GM21447 (cell line): Measurements from ENCODE around the gene CPA2.

ENCODE experiments used
- ATAC-seq: cut with Tn5 transposase; IDR thresholded peaks from one replicate; pipeline ENCODE4 v1.9.1; 2021; ENCODE audit not compliant: unreplicated experiment

The CPA2 gene

DNA sequence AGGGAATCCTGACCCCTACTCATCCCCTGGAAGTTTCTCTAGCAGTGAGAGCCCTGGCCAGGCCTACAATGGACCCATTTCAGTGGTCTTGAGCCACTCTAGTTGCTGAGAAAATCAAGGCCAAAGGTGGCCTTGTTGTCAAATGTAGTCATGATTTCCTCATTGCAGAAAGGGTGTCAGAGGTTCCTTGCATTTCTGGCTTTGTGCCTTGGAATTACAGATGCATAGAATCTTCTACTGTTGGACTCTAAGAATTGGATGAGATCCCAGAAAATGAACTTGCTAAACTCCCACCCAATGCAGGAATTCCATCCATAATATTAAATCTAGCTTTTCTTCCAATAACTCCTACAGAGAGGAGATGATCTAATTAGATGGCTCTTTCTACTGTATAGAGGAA is 12.2 kb downstream of the CPA2 start:
- no peak for ATAC-seq

- no peak for ATAC-seq
Measured at GRCh38 chr7:130279286-130279685, 12.6 kb downstream of the CPA2 start.

DNA sequence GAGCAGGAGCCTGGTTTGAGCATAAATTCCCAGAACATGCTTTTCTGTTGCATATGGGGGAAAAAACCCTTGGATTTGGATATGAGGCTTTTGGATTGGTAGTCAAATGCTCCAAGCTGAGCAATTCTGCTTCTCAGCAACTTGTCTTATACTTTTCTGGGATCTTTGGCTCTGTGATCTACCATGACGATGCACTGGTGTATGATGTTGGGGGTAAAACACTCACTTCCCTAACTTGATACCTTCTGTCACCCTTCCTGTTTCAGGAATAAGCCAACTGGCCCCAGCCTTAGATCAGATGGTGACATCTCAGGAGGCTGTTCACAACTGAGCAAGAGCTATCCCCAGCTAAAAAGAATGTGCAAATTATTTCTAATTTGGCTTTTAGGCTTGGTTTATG is 13.2 kb downstream of the CPA2 start:
- no peak for ATAC-seq

- no peak for ATAC-seq
Measured at GRCh38 chr7:130281260-130281659, 14.6 kb downstream of the CPA2 start.

- no peak for ATAC-seq
Measured at GRCh38 chr7:130286881-130287280, 20.2 kb downstream of the CPA2 start.

- ATAC-seq = no peak
Measured at GRCh38 chr7:130288168-130288567, 21.5 kb downstream of the CPA2 start.

DNA sequence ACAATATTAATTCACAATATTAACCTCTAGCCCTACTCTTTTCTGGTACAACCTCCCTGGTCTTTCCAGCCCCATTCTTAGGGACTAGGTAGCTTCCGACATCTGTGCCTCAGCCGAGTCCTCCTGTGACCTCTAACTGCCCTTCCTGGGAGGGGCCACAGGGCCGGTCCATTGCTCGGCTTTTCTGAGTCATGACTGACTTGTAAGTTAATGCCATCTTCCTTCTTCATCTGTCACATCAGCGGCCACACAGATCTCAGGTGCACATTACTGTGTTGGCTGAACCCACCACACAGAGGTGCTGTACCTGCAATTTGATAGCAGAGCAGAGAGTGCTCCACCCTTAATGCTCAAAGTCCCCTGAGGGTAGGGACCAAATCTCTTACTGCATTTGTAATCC is 22.2 kb downstream of the CPA2 start:
- no peak for ATAC-seq

DNA sequence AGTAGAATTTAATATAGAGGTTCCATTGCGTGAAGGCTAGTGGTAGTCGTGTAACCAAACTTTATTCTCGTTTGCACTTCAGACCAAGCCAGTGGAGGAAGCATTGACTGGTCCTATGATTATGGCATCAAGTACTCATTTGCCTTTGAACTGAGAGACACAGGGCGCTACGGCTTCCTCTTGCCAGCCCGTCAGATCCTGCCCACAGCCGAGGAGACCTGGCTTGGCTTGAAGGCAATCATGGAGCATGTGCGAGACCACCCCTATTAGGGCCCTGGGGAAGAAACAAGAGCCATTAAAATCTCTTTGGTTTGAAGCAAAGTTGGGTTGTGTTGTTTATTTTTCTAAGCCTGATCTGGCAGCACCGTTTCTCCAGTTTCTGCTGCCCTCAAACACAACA is 22.8 kb downstream of the CPA2 start:
- no peak for ATAC-seq

DNA sequence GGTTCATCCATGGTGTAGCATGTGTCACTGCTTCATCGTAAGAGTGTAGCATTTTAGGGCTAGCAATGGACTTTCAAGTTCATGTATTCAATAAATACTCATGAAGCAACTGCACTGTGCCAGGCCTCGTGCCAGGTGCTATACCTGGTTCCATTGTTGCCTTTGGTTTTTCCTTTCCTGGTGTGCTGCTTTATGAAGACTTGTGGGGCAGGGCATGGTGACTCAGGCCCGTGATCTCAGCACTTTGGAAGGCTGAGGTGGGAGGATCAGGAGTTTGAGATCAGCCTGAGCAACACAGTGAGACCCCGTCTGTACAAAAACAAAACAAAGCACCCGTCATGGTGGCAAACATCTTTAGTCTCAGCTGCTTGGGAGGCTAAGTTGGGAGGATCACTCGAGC is 24.1 kb downstream of the CPA2 start:
- no peak for ATAC-seq

DNA sequence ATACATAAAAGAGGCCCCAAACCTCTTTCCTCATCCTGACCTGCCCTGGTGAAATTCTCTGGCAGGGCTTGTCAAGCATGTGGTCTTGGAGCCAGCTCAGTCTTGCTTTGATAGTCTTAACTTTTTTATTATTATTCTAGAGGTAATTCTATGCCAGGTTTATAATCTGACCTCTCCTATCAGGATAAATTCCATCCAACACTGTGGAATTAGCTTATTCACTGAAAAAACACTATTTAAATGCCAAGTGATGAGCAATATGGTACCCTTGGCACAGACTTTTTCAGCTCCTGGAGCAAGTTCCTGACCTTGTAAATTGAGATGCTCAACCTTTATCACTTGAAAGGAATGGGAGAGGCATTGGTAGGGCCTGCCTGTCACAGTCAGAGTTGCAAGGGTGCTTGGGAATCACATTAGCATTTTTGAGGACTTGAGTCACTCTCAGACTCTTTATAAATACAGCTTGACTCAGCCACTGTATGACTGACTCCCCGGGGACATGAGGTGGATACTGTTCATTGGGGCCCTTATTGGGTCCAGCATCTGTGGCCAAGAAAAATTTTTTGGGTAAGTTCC is 26.1 kb downstream of the CPA2 start, which contains the start of gene CPA4:
Gene CPA4 (plus strand): TSS at position 480 of the 576 bp plus-strand sequence. CDS start 20 bp downstream, at position 500.
- no peak for ATAC-seq

GRCh38 chr7:130293521-130293920 is 26.9 kb downstream of the CPA2 start:
- ATAC-seq = no peak

DNA sequence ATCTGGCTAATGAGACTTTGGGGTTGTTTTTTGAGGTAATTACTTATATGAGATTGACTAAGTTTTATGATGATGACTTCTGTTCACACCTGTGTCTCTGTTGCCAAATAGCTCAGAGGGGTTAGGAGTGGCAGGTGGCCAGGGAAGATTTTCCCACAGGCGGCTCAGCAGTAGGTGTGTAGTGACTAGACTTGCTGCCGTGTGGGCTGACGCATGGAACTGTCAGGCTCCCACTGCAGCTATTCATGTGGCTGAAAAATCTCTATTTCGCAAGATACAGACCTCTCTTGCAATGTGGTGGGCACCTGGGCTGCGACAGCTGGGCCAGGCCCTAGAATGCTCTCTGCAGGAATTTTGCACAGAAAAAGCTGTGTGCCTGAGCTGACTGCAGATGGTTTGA is 27.7 kb downstream of the CPA2 start:
- ATAC-seq = no peak

GRCh38 chr7:130296221-130296951 is 29.7 kb downstream of the CPA2 start:
- ATAC-seq = no peak

DNA sequence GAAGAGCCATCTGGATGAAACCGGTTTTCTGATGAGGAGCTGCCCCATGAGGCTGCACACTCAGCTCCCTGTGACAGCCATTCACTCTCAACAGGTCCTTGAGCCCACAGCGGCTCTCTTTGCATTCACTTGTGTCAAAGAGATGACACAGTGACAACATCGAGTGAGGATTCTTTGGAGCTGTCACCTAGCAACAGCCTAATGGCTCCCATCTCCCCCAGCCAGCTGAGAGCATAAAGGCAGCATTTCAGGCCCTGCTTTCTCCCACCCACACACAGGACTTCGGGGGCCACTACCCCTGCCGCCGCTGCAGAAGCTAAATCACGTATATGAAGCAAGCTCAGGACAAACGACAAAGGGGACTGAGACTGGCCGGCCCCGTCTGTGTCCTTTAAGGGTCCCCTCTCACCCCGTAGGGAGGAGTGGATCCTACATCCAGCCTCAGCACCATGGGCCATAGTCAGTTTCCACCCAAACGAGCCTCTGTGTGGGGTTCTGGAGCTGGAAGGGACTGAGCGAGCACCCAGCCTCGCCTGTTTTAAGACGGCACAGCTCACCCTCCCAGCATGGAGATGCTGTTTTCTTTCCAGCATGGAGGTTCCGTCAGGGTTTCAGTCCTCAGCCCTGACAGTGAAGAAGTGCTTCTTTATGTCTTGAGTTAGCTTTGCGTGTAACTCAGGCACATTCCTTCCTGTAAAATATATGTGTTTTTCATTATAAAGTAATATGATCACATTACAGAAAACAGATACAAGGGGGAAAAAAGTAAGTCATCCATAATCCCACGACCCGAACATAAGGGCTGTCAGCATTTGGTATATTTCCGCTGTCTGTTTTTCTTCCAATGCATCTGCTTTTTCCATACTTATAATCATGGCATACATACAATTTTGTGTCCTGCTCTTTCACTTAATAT is 31.2 kb downstream of the CPA2 start:
- ATAC-seq = no peak

- ATAC-seq = no peak
Measured at GRCh38 chr7:130298544-130299326, 32.1 kb downstream of the CPA2 start.

- ATAC-seq = no peak
Measured at GRCh38 chr7:130299866-130300265, 33.2 kb downstream of the CPA2 start.

DNA sequence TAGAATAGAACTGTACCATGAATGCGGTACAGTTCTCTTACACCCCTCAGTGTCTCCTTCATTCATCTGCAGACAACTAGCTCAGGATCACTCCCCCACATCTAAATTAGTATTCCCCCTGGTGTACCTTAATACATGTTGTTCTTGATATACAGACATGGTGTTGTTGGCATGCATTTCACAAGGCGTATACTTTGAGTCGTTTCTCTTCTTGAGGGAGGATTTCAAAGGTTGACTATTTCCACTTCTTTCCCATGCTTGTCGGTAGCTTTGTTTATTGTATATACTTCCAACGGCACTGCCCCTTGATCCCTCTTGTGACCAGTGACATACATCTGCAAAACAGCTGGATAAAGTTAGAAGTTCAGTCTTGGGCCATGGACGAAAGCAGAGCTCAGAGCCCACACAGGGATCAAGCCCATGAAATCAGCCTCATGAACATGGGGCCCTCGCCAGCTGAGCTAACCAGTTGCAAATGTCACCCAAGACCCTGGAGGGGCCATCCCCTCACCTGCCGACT is 34.9 kb downstream of the CPA2 start:
- ATAC-seq = no peak

- no peak for ATAC-seq
Measured at GRCh38 chr7:130302649-130303048, 36.0 kb downstream of the CPA2 start.

GRCh38 chr7:130303127-130303526 is 36.5 kb downstream of the CPA2 start:
- no peak for ATAC-seq

DNA sequence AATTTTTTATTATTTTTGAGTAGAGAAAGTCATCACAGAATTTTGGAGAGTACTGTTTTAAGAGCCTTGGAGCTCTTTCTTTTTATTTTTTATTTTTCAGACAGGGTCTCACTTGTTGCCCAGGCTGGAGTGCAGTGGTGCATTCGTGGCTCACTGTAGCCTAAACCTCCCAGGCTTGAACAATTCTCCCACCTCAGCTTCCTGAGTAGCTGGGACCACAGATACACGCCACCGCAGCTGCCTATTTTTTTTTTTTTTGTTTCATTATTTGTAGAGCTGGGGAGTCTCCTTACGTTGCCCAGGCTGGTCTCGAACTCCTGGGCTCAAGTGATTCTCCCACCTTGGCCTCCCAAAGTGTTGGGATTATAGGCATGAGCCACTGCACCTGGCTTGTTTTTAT is 36.9 kb downstream of the CPA2 start:
- ATAC-seq = no peak

- ATAC-seq = no peak
Measured at GRCh38 chr7:130303982-130304381, 37.3 kb downstream of the CPA2 start.
